DMS 273 (cell line): ENCODE results near the gene PADI4.

Experiments
- DNase-seq: peaks from one replicate; lab custom pipeline; 2025; ENCODE audit not compliant: unreplicated experiment; lab: John Stamatoyannopoulos, UW

PADI4 gene

GRCh38 chr1:17282836-17283235, 25.2 kb upstream of the PADI4 start:
- DNase-seq: no peak

- DNase-seq: no peak
Observed at GRCh38 chr1:17286646-17287045, 21.4 kb upstream of the PADI4 start.

GRCh38 chr1:17287130-17287776, 20.7 kb upstream of the PADI4 start:
- DNase-seq: no peak

GRCh38 chr1:17289721-17290120, 18.3 kb upstream of the PADI4 start:
- DNase-seq: no peak

DNA sequence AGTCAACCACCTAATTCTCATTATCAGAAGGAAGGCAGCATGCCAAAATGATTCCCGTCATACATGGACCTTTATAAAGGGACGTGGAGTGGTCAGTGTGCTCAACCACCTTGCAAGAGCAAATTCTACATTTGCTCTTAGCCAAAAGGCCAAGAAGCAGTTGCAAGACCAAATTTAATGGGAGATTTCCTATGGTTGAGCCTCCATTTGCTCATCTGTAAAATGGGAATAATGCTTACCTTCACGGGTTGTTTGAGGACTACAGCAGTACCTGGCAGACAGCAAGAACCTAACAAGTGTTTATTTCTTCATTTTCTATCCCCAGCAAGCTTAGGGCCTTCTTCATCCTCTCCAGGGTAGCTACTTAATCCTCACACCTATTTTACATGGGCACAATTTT, 17.4 kb upstream of the PADI4 start:
- DNase-seq: no peak

- DNase-seq: no peak
Observed at GRCh38 chr1:17292299-17293160, 15.5 kb upstream of the PADI4 start.

GRCh38 chr1:17293681-17294425, 14.1 kb upstream of the PADI4 start:
- no peak for DNase-seq

- no peak for DNase-seq
Observed at GRCh38 chr1:17295292-17295691, 12.7 kb upstream of the PADI4 start.

GRCh38 chr1:17296086-17296485, 11.9 kb upstream of the PADI4 start:
- DNase-seq: no peak

DNA sequence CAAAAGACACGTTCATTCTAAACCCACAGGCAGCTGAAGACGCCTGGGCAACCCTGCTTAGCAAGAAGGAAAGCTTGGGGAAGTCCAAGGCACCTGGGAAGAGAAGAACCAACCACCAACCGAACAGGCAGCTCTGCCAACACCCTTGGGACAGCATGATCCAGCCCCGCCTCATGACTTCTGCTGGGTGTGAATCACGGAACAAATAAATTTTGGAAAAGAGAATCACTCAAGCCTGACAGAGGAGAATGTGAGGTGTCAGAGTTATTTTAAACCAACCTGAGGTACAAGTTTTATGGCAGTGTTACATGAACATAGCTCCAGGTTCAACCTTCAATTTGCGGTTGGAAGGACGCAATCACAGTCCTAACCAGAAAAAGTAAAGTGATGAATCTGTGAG, 10.0 kb upstream of the PADI4 start:
- DNase-seq: no peak

DNA sequence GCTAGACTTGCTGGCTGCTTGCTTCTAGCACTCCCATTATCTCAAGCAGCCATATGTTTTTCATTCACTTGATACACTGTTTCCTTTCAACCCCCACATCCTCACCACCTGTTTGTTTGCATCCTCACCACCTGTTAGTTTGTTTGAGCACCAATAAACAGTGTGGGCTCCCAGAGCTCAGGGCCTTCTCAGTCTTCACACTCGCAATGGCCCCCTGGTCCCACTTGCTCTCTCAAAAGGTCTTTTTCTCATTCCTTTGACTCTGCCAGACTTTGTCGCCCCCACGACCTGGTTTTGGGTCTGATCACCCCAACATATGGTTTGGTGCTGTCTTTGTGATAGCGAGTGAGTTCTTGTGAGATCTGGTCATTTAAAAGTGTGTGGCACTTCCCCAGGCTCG, 6.2 kb upstream of the PADI4 start:
- DNase-seq: peak; percentile 72

- DNase-seq: no peak
Observed at GRCh38 chr1:17304151-17304825, 3.7 kb upstream of the PADI4 start.

- no peak for DNase-seq
Observed at GRCh38 chr1:17304826-17305175, 3.2 kb upstream of the PADI4 start.

DNA sequence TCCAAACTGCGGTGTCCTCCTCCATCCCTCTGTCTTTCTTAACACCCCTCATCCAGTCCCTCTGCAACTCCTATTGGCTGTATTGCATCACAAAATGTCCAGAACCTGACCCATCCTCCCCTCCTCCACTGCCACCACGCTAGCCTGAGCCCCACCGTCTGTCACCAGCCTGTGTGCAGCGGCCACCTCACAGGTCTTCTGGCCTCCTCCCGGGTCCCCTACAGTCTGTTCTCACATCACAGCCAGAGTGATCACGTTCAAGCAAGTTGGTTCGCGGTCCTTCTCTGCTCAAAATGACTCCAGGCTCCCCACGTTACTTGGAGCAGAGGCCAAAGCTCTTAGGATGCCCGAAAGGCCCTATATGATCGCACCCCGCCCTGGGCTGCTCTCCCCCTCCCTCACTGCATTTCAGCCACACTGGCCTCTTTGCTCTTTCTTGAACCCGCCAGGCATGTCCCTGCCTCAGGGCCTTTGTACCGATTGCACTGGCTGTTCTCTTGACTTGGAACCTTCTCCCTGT, 2.4 kb upstream of the PADI4 start:
- DNase-seq: no peak

DNA sequence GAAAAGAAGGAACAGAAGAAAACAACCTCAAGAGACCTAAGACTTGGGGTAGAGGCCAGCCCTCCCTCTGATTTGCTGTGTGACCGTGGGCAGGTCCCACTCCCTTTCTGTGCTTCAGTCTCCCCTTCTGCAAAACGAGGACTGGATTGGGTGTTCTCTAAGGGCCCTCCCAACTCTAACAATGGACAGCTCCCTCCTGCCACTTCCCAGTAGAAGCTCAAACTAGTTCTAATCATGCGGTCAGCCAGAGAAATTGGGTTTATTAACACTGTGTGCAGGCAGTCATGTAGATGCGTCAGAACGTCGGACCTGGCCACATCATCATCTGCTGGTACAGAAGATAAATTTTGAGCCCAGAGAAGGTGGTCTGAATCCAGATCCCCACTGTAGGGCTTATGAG, 1.6 kb upstream of the PADI4 start:
- DNase-seq: no peak

GRCh38 chr1:17306921-17307320, 1.1 kb upstream of the PADI4 start:
- DNase-seq: no peak

- no peak for DNase-seq
Observed at GRCh38 chr1:17307329-17307728, 668 bp upstream of the PADI4 start.

DNA sequence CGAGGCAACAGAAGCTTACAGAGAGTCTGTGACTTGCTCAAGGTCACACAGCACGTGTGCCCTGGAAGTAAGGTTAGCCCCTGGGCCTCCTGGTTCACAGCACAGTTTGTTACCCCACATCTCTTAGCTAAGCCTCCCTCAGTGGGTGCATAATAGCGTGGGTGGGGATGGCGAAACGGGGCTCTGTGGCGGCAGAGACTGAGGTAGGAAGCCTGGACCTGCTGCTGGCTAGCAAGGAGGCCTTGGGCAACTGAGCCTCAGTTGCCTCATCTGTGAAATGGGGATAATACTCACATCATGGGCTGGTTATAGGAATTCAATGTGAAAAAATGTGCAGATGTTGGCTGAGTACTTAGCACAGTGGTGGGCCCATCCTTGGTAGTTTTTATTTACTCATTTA, 596 bp downstream of the PADI4 start:
- DNase-seq: no peak

GRCh38 chr1:17309426-17310067, 1.6 kb downstream of the PADI4 start:
- no peak for DNase-seq

- DNase-seq: no peak
Observed at GRCh38 chr1:17310068-17310640, 2.2 kb downstream of the PADI4 start.
